ENCODE results near the gene OS9.

OS9 gene

DNA sequence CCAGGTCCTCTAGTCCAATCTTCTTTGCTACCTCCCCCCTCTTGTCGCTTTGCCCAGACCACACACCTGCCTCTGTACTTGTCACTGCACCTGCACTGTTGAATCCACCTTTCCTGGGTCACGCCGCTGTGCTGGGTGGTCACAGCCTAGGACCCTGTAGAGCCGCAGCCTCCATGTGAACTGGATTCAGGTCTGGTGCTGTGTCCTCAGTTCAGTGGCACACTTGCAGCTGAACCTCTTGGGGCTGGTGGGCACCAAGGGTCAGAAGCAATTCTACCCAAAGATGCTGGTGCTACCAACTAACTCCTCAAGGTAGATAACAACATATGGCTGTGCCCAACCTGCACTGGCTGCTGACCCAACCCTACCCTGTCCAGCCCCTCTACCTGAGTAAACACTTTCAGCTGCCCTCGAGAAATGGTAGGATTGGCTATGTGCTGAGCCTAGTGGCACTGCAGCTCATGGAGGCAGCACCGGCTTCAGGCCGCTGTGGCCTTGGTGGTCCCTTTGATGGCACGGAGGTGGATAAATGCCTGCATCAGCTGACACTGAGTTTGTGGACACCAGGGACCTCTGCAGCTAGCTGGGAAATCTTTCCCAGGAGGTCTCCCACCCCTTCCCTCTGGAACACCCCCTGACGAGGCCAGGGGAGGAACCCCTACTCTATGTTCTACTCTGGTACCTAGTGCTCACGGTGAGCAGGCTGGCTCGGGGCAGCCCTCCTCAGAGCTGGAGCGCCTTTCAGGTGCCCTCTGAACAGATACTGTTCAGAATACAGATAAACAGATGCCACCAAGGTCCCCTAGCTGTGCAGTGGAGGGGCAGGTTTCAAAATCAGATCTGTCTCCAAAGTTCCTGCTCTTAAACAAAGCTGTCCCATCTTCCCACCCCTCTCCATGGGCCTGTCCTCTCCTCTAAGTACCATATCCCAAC is 30.3 kb downstream of the OS9 start:
- DNase-seq, result no peak

DNA sequence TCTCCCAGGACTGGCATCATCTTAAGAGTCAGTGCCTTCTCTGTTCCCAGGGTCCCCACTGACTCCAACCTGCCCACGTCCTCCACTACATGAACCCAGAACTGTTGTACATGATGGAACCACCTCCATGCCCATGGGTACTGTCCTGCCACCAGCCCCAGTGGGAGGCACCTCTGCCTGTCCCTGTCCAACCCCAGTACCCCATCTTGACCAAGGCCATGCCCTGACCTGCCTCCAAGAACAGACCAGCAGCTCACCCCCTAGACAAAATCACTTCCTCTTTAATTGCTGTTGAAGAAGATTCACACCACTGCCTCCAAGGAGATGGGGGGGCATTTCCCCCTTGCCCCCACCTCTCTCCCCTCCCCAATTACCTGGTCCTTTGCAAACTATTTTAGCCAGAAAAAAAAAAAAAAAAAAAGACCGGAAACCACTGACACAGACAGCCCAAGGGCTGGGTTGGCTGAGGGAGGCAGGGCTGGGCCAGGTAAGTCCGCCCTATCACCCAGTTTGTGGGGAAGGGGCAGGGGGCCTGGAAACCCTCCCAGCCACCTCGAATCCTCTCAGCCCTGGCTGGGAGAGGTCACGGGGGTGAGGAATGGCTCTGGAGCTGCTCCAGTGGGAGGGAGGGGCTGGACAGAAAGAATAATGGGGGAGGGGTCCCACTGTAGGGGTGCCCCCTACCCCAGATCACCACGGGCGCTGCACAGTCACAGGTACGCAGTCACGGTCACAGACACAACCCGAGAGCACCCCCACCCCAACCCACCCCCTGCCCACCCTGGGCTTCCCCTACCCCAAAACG is 31.2 kb downstream of the OS9 start:
- no peak for DNase-seq

GRCh38 chr12:57725851-57726150 is 31.9 kb downstream of the OS9 start:
- DNase-seq, result no peak

GRCh38 chr12:57726151-57726883 is 32.4 kb downstream of the OS9 start:
- DNase-seq, result peak; percentile 28

- DNase-seq, result no peak
Measured at GRCh38 chr12:57726884-57727757, 33.2 kb downstream of the OS9 start.

GRCh38 chr12:57727758-57728395 is 33.9 kb downstream of the OS9 start:
- no peak for DNase-seq

GRCh38 chr12:57729321-57729844 is 35.5 kb downstream of the OS9 start:
- DNase-seq, result no peak

- no peak for DNase-seq
Measured at GRCh38 chr12:57730336-57731067, 36.6 kb downstream of the OS9 start.

DNA sequence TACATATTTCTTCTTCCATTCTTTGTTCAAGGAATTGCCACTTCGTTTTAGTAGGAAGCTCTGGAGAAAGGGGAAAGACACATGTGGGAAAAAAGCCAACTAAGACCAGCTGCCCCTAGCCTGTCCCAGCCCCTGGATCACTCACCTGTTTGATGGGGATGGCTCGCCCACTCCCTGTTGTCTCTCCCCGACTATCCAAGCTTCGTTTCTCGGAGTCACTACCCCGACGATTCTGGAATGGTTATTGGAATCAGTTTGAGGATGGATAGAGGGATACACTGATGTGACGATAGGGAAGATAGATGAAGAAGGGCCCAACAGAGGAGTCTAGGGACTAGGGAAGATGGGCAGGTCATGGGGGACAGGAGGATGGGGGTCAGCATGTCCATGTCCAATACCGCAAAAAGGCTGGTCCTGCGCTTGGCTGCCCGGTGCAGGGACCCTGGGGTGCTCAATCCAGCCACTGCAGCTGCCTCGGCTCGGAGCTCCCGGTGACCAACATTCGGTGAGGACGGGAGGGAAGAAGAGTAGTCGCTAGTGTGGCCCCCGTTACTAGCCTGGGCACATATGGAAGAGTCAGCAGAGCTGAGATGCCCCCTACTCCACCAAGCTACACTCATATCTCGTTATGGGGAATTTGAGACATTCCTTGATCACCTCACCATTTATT is 37.6 kb downstream of the OS9 start:
- no peak for DNase-seq

GRCh38 chr12:57732270-57732669 is 38.3 kb downstream of the OS9 start:
- no peak for DNase-seq

DNA sequence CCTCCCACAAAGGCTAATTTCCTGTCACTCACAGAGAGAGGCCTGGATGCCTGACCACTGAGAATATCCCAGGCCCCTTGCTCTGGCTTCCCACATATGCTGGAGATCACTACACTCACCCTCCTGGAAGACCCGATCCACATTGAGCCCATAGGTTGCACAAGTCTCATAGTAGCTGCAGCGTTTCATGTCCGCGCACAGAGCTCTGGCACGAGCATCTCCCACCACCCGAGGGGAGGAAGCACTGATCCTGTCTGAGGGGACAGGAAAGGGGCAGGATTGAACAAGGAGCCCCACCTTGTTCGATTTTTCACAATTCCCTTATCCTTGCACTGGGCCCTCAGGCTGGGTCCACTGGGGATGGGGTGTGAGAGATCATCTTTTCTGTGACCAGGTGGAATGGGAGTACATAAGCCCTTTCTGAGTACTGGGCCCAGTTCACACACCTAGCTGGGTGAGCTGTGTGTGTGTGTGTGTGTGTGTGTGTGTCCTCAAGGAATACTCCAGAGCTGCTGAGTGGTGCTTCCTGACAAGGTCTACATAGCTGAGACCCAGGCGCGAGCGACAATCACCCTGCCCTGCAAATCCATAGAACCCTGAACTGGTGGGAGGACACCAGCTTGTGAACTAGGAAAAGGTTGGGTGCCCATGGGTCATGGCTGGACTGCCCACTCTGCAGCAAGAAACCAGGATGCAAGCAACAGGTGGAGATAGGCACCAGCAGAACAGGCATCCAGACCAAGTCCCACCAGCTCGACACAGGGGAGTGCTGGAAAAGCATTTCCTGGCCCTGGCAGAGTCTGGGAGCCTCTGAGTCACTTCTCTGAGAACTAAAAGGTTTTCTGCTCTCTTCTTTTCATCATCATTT is 39.0 kb downstream of the OS9 start:
- no peak for DNase-seq

GRCh38 chr12:57733928-57734327 is 40.0 kb downstream of the OS9 start:
- DNase-seq, result no peak

DNA sequence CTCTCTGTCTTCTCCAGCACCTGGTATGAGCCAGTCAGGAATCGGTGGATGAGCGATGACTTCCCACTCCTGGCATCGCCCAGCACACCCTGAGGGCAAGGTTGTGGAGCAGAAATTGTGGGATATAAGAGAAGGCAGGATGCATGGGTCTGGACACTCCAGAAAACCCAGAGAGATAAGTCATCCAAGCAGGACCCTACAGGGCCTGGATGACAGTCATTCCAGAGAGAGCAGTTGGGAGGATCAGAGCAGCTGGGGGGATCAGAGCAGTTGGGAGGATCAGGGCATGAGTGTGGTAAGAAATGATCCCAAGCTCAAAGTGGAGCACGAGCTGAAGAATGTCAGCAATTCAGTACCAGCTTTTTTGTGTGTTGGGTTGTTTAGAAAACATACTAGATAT is 40.7 kb downstream of the OS9 start:
- DNase-seq, result no peak

DNA sequence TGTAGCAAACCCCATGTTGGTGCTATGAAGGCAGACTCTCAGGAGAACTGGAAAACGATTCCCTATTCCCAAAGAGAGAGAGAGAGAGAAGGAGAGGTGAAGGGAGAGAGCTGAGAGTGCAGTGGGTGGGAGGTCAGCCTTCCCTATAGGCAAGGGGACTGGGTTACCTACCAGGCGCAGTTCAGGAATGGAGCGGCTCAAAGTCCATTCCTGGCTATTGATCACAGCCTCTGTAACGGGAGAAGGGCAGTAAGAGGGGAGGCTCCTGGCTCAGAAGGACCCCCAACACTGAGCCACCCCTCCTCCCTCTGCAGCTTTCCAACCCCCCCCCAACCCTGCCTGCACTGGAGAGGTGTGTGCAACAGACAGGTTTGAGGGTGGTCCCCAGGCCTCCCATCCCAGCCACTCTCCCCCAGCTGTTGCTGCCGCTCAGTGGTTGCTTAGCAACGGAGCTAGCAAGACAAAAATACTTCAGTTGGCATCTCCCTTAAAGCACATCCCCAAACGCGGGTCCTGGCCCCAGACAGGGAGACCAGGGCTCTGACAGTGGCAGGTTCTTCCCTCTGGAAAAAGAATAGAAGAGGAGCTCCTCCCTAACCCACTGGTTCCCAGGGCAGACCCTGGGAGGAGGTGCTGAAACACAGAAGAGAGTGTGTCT is 41.4 kb downstream of the OS9 start:
- no peak for DNase-seq

GRCh38 chr12:57735952-57736740 is 42.2 kb downstream of the OS9 start:
- no peak for DNase-seq

DNA sequence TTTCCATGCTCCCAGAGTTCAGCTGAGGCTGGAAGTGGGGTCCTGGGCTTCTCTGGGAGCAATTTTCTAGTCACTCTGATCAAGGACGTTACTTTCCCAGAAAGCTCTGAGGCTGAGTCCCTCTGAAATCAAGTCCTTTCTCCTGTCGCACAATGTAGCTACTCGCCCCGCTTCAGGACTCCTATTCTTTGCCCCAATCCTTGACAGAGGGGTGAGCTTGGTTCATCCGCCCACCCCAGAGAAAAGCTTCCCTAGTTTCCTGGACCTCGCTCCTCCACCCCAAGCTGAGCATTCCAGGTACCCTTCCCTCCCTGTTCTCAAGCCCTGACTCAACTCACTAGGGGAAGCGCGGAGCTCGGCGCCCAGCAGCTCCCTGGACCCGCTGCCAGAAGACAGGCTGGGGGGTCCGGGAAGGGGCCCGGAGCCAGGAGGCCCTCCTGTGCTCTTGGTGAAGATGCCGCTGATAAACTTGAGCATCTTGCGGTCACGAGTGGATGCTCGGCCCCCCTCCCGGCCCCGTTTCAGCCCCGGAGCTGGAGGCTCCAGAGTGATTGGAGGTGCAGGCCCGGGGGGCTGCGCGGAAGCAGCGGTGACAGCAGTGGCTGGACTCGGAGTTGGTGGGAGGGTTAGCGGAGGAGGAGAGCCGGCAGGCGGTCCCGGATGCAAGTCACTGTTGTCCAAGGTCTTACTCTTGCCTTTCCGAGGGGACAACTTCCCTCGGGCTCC is 43.0 kb downstream of the OS9 start:
- DNase-seq, result no peak

All from NCI-H2081 treated with DMSO at 0.1 percent for 48 hours (cell line).